IPS DF 19.7 (cell line): ENCODE data around the gene NEURL1B.

Experiments used
- DNase-seq: peaks from one replicate; pipeline ENCODE4 v3.0.0-alpha.2; 2013; ENCODE audit warnings: low read depth, low spot score

NEURL1B gene

DNA sequence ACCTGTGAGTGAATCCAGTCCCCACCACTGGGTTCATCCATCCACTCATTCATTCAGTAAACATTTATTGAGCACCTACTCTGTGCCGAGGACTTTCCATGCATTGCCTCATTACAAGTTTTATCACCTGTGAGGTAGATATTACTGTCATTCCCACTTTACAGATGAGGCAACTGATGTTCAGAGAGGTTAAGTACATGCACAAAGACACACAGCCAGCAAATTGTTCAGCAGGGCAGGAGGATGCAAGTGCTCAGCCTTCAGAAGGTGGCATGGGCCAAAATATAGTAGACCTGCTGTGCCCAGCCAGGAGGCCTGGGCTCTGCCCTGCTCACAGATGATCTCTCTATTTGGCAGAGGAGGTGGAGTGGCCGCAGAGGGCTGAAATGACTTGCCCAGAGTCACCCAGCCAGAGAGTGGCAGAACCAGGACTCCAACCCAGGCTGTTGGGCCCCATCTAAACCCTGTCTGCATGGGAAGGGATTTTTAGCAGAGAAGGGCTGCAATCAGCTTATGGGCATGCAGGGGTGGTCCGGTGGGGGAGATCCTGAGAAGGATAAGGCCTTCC lies 7.6 kb upstream of the NEURL1B start:
- no peak for DNase-seq

DNA sequence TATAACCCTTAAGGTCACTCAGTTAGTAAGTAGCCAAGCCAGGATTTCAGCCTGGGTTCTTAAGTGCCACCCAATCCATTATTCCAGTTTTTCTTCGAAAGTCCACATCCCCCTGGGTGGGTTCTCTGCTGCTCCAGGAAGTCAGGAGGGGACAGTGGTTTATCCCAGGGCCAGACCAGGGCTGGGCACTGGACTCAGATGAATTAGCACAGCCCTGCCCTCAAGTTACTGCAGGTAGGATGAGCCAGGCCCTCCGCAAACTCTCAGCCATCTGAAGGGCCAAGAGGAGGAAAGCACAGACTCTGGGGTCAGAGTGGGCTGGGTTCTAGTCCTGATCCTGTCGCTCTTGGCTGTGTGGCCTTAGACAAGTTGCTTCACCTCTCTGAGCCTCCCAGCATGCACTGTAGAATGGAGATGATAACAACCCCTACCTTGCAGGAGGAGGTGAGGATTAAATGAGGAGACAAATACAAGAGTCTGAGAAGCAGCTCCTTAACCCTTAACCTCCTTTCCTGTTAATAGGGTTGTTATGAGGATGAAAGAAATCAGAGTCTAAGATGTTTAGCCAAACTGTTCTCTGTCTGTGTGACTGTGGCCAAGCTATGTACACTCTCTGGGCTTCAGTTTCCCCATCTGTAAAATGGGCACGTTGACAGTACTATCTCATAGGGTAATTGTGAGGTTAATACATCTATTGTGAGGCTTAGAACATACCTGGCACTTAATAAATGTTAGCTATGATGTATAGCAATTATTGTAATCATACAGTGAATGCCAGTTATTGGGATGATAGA lies 6.8 kb upstream of the NEURL1B start:
- DNase-seq = no peak

DNA sequence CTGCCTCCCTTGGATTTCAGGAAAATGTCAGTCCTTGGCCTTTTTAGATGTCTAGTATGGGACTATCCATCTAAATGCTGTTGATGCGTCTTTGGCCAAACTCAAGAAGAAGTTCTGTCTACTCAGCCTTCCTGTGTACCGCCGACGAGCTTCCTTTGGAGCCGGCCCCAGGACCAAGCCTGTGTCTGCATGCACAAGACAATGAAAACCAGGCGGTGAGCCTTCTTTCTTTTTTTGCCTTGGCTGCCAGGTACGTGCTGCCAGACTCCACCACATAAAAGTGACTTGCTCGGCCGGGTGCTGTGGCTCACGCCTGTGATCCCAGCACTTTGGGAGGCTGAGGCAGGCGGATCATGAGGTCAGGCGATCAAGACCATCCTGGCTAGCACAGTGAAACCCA lies 6.0 kb upstream of the NEURL1B start:
- DNase-seq = no peak

DNA sequence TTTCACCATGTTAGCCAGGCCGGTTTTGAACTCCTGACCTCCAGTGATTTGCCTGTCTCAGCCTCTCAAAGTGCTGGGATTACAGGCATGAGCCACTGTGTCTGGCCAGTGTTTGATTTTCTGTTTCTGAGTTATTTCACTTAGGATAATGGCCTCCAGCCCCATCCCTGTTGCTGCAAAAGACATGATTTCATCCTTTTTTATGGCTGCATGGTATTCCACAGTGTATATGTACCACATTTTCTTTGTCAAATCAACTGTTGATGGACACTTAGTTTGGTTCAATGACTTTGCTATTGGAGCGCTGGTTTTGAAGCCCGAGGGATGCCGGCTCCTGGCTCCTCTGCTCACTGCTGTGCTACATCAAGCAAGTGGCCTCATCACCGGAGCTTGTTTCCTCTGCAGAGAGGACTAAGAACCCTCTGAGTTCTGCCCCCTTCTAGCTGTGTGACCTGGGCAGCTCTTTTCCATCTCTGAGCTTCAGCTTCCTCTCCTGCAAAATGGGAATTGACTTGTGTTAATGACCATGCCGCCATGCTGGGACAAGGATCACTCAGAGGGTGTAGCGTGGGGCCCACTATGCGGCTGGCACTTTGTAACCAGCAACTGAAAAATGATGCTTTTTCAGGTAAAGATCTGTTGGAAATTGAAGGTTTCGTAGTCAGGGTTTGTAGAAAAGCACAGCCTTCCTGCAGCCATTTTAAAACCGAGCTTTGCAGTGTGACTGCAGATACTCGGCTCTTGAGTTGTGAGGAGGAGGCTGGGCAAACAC lies 4.6 kb upstream of the NEURL1B start:
- DNase-seq = no peak

GRCh38 chr5:172637110-172637580 lies 3.9 kb upstream of the NEURL1B start:
- no peak for DNase-seq

DNA sequence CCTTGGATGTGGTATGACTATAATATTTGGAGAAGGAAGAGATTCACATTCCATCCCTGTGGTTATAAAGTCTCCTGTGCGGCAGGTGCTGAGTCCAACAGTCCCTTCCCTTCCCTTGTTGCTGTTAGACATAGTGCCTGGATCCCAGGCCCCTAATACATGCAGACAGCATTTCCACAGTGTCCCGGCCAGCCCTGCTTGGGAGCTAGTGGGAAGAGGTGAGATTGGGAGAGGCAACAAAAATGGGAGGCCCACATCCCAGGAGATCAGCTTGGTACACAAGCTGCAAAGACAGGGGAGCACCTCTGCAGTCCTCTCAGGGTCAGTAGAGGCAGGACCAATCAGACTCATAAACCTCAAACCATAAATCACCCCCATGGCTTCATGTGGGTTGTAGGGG lies 3.3 kb upstream of the NEURL1B start:
- no peak for DNase-seq

DNA sequence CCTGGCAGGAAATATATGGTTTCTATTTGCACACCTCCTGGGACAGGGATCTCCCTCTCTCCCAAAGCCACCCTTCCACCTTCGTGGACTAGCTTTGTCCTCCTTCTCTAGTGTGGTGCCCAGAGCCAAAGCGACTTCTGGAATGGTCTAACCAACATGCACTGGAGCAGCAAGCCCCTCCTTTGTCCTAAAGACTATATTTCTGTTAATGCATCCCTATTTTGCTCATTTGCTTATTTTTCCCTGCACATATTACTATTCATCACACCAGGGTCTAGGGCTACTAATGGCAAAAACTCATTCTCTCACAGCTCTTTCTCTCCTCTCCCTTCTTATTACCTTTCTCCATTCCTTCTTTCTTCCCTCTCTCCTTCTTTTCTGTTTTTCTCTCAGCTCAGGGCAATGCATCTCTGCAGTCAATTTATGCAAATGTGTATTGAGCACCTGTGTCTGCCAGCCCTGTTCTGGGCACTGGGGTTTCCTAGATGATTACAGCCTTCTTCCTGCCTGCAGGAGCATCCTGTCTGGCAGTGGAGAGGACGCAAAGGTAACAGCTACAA lies 2.8 kb upstream of the NEURL1B start:
- no peak for DNase-seq

DNA sequence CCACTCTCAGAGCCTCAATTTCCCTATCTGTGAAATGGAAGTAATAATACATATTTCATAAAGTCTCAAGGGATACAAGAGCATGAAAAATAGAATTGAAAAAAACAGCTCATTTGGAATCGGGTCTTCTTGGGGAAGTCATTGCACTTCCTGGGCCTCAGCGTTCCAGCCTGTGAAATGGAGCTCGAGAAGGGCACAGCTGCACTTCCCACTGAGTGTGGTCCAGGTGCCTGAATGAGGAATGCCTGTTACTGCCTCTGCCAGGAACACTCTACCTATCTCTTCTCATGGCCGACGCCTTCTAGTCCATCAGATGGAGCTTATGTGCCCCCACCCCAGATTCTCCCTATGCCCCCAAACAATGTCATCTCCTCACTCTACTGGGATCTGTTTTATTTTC lies 924 bp upstream of the NEURL1B start:
- DNase-seq = no peak

DNA sequence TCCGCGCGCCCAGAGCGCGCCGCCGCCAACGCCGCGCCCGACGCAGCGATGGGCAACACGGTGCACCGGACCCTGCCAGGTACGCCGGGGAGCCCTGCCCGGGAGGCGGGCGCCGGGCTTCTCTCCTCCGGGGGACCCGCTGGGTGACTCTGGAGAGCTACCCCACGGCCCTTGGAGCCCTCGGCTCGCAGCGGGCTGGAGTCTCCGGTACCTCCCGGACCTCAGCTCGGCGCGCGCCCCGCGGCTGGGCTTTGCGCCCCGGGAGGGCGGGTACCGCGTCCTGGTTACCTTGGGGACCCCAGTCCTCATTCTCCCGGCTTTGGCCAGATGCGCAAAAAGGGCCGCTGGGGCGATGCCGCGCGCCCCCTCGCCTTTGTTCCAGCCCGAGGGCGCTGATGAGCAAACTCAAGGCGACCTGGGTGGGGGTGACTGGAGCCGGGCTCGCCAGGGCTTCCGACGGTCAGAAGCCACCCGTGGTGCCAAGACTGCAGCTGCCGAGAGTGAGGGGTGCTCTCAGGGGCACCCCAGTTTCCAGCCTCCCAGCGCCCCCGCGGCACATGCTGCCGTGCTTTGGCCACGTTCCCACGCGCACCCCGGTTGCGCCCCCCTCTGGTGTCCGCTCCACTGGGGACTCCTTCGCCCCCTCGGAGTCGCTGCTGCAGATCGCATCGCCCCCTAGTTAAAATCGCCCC lies 442 bp downstream of the NEURL1B start:
- DNase-seq = no peak

DNA sequence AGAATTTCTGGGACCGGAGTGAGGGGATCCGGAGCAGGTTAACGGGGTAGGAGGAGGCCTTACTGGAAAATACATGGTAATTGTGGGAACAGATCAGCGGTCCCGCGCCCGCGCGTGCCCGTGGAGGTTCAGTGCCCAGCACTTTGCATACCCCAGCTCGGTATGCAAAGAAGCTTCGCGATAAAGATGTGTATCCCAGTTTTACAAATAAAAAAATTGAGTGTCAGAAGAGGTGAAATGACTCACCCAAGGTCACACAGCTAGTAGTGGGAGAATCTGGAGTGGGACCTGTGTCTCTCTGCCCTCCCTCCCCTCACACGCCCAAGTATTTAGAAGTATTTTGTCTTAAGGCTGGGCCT lies 967 bp downstream of the NEURL1B start:
- DNase-seq = no peak

- no peak for DNase-seq
Observed at GRCh38 chr5:172642486-172642885, 1.4 kb downstream of the NEURL1B start.

DNA sequence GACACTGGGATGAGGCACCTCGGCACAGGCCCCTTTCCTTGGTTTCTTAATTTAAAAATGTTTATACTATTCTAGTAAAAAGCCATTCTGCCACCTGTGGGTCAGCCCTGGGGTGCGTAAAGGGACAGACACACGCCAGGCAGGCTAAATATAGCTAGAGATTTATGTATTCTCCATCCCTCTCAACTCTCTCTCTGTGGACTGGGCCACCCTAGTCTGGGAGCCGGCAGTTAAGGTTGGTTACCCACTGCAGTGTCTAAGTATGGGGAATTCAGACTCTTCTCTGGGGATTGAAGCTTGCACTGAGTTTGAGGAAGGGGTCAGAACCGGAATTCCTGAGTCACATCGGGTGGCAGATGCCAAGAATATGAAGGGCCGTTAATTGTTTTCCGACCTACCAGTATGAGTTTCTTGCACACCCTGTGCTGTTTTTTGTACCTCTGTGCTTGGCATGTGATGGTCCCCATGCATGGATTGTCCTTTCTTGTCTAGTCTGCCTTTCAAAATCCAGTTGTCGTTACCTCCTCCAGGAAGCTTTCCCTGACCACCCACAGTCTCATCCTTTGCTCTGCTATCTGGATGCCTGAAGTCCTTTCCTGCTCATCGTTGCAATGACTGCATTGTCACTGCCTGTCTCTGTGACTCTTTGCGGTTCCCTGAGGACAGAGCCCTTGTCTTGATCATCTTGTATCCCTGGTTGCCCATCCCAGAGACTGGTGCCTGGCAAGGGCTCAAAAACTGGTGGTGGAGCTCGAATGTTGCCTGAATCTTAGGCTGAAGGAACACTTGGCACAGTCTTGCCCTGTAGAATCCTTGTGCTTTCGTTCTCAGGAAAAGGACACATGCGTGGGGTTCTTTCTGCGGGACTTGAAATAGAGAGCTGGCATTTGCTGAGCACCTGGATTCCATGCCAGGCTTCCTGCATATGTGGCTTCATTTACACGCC lies 2.1 kb downstream of the NEURL1B start:
- no peak for DNase-seq

GRCh38 chr5:172644266-172644665 lies 3.2 kb downstream of the NEURL1B start:
- no peak for DNase-seq

DNA sequence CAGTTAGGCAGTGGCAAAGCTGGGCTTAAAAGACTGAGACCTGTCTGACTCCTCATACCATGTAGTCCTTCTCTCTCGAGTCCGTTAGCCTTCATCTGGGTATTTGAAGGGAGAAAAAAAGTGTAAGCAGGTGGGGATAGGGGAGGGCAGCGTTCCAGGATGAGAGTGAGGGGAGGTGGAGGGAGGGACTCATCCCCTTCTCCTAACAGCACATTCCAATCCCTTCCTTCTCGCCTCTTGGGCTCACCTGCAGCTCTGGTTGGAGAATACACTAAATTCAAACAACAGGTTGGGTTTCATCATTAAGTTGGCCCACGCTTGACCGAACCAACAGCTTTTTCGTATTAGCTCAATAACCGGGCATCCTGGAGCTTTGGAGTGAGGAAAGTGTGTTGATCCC lies 3.6 kb downstream of the NEURL1B start:
- no peak for DNase-seq

- no peak for DNase-seq
Observed at GRCh38 chr5:172645271-172646055, 4.4 kb downstream of the NEURL1B start.

GRCh38 chr5:172646716-172647285 lies 5.7 kb downstream of the NEURL1B start:
- no peak for DNase-seq

- DNase-seq = no peak
Observed at GRCh38 chr5:172647352-172648012, 6.4 kb downstream of the NEURL1B start.

DNA sequence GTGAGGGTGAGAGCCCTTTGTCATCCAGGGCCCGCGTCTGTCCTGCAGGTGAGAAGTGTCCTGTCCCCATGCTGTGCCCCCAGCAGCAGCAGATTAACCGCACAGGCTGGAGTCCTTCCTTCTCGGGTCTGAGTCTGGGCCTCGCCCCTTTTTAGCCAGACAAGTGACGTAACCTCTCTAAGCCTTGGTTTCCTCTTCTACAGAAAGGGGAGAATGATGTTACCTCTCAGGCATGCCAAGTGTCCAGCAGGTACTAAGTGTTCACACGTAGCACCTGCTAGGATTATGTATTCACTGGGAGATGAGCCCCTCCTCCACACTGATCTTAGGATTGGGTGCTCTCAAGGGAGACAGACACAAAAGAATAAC lies 6.9 kb downstream of the NEURL1B start:
- no peak for DNase-seq

GRCh38 chr5:172648755-172649154 lies 7.7 kb downstream of the NEURL1B start:
- no peak for DNase-seq
